Vagina (tissue), 2 donors: ENCODE measurements around the gene MATR3. TPM values are rescaled to one million over a fixed set of nuclear protein-coding genes. Genes with fewer than 3 reads are reported as not detected.
A peak's percentile ranks its signal among the peaks of the same experiment; 100 is the strongest.

Experiments used
- DNase-seq, 2 donors: peaks; one replicate each; pipeline ENCODE4 v3.0.0-alpha.2; 2017; ENCODE audit errors: extremely low spot score in 2 of 2
- H3K27ac ChIP-seq: fragments of 200-600 bp; sonication (generic); one replicate; pipeline ENCODE4 v1.5.1; 2019
- H3K27me3 ChIP-seq: fragments of 200-600 bp; sonication (generic); one replicate; pipeline ENCODE4 v1.5.1; 2019
- H3K36me3 ChIP-seq, 2 donors: fragments of 200-600 bp; sonication (generic); one replicate each; pipeline ENCODE4 v1.5.1; 2017 to 2019
- H3K4me1 ChIP-seq: fragments of 200-600 bp; sonication (generic); one replicate; pipeline ENCODE4 v1.5.1; 2019
- H3K4me3 ChIP-seq, 2 donors: fragments of 200-600 bp; sonication (generic); 1 replicate in 1 of 2; 2 replicates in 1 of 2; pipeline ENCODE4 v1.5.1; 2016 to 2019
- H3K9me3 ChIP-seq: fragments of 200-600 bp; sonication (generic); one replicate; pipeline ENCODE4 v1.5.1; 2019
- CTCF ChIP-seq, 3 experiments: fragments of 450-650 bp in 2 of 3; fragments of 200-600 bp in 1 of 3; sonication (generic) in 1 of 3; IDR thresholded peaks; one replicate each; pipeline ENCODE4 v1.5.1; 2017 to 2019; ENCODE audit warnings: antibody characterized with exemption in 3 of 3, mild to moderate bottlenecking in 2 of 3, moderate library complexity in 2 of 3
- POLR2A ChIP-seq, 2 donors: fragments of 450-650 bp; IDR thresholded peaks; one replicate each; pipeline ENCODE4 v1.6.1; 2017; ENCODE audit warnings: antibody characterized with exemption in 2 of 2, mild to moderate bottlenecking in 2 of 2, moderate library complexity in 2 of 2
- POLR2AphosphoS5 ChIP-seq, 2 donors: sonication (generic); formaldehyde crosslinking; IDR thresholded peaks; one replicate each; pipeline ENCODE4 v1.9.0; 2017; ENCODE audit warnings: antibody characterized with exemption in 2 of 2, mild to moderate bottlenecking in 2 of 2, low read depth in 1 of 2; ENCODE audit not compliant: insufficient read depth in 1 of 2
- intact Hi-C: fragments of 100-400 bp; cut with DNase I; formaldehyde crosslinking; loops from one replicate; pipeline ENCODE4 v1.15.1; 2023
- small RNA-seq: library from RNA; depleted of rRNA; stranded (forward); fragments of <200 nt; gene quantifications from one replicate; pipeline ENCODE3, GENCODE V24; 2016
- total RNA-seq: library from RNA; depleted of rRNA; stranded (reverse); fragments of >200 nt; gene quantifications from one replicate; pipeline ENCODE4 v1.2.3, GENCODE V29; 2016

Gene MATR3
- total RNA-seq, 1 donor from 2014 or later: 126 TPM

- TF ChIP-seq POLR2A (IDR thresholded peaks at IDR 0.05) (no peak), POLR2AphosphoS5 (IDR thresholded peaks at IDR 0.05; ENCODE audit: insufficient read depth in 1 of 2, low read depth in 1 of 2) (no peak), CTCF (IDR thresholded peaks at IDR 0.05) (no peak)
Observed at GRCh38 chr5:139379626-139380449, 86.3 kb downstream of the MATR3 start.

More at GRCh38 chr5:139379626-139380449, 86.3 kb downstream of the MATR3 start:
- H3K27me3 ChIP-seq: no peaks in the 10 kb centered on the region
- H3K36me3 ChIP-seq: no peaks in the 10 kb centered on the region
- DNase-seq: no peak
- H3K4me1 ChIP-seq: peaks cover 13% of the 10 kb centered on the region
- H3K9me3 ChIP-seq: no peaks in the 10 kb centered on the region
- intact Hi-C loops: no loop called here
- no peak overlapping the region for H3K27ac ChIP-seq
- no peak overlapping the region for H3K4me3 ChIP-seq

Small RNA genes within 50 kb of the gene (small RNA-seq; reads per million reads assigned to genes)
- gene RNA5SP195: not detected
- 10.2 reads per million, percentile 93 among the genes with 10 or more reads in this experiment for gene SNORA74A
- 14.2 reads per million, percentile 94 among the genes with 10 or more reads in this experiment for gene SNORA74D

Other genes starting within 250 kb of the MATR3 start
- gene SIL1, start 95.4 kb upstream of the MATR3 start, total RNA-seq: 35.6 TPM
- 66.0 TPM for gene PAIP2, start 48.1 kb downstream of the MATR3 start, total RNA-seq
- gene SLC23A1, start 89.6 kb downstream of the MATR3 start, total RNA-seq: not detected
- gene MZB1, start 96.2 kb downstream of the MATR3 start, total RNA-seq: not detected
- gene PROB1, start 101.4 kb downstream of the MATR3 start, total RNA-seq: 2.5 TPM
- gene SPATA24, start 110.3 kb downstream of the MATR3 start, total RNA-seq: 12.3 TPM
- 7.6 TPM for gene DNAJC18, start 145.8 kb downstream of the MATR3 start, total RNA-seq
- 37.1 TPM for gene ECSCR, start 169.0 kb downstream of the MATR3 start, total RNA-seq
- gene SMIM33, start 177.3 kb downstream of the MATR3 start, total RNA-seq: not detected
- gene STING1, start 189.0 kb downstream of the MATR3 start, total RNA-seq: 103 TPM